H1 (cell line): ENCODE measurements around the gene NRXN3. TPM values are rescaled to one million over a fixed set of nuclear protein-coding genes. Genes with fewer than 3 reads are reported as not detected.

Experiments
- ATF3 ChIP-seq: IDR thresholded peaks from 2 replicates; pipeline ENCODE4 v1.6.1; 2011; ENCODE audit warnings: low read depth, mild to moderate bottlenecking, low read length; ENCODE audit not compliant: insufficient read depth
- BACH1 ChIP-seq: IDR thresholded peaks from 2 replicates; pipeline ENCODE4 v1.6.1; 2012; ENCODE audit warnings: low read length, improper control_type of control experiment
- CREB1 ChIP-seq: IDR thresholded peaks from 2 replicates; pipeline ENCODE4 v1.6.1; 2012; ENCODE audit warnings: inconsistent platforms
- CTCF ChIP-seq, 3 experiments: IDR thresholded peaks; 1 replicate in 2 of 3; 2 replicates in 1 of 3; pipeline versions ENCODE4 v1.5.1 to v1.6.1; 2011; ENCODE audit warnings: low read length in 3 of 3, mild to moderate bottlenecking in 3 of 3, inconsistent platforms in 2 of 3, low read depth in 1 of 3, moderate library complexity in 1 of 3; ENCODE audit not compliant: insufficient read depth in 1 of 3; ENCODE audit errors: control extremely low read depth in 1 of 3
- SIX5 ChIP-seq: IDR thresholded peaks from 2 replicates; pipeline ENCODE4 v1.6.1; 2011; ENCODE audit warnings: mild to moderate bottlenecking, low read depth, low read length
- TBP ChIP-seq: IDR thresholded peaks from 2 replicates; pipeline ENCODE4 v1.6.1; 2011; ENCODE audit warnings: low read depth, low read length, improper control_type of control experiment
- polyA plus RNA-seq, 7 experiments: library from polyadenylated mRNA; depleted of rRNA in 3 of 7; stranded (reverse) in 5 of 7; unstranded in 2 of 7; fragments of >200 nt in 5 of 7; fragments of 200-250 nt in 2 of 7; gene quantifications; 1 replicate in 5 of 7; 2 replicates in 1 of 7; 4 replicates in 1 of 7; pipeline versions ENCODE4 v1.2.1 to v1.2.3, GENCODE V29; 2011 to 2013; ENCODE audit warnings: missing spikeins in 2 of 7, mixed read lengths in 2 of 7
- total RNA-seq: library from RNA; stranded (reverse); fragmentation: NEBNext Ultra II Directional; extraction: Animal tissue kit (Norgen Biotek cat#: 25700); gene quantifications from 2 replicates; pipeline ENCODE4 v1.2.1, GENCODE V29; 2021

The NRXN3 gene
- total and polyA plus RNA-seq, 2 of the 8 experiments (the other 6 are each of a cell fraction or from before 2014, with no cell fraction given) = 2.6 to 4.1 TPM

GRCh38 chr14:79740066-79740601, 1570.0 kb downstream of the NRXN3 start (continued):
- TF ChIP-seq ATF3 (no peak), CREB1 (no peak), BACH1 (no peak), CTCF (IDR thresholded peaks at IDR 0.05; ENCODE audit: control extremely low read depth in 1 of 3, insufficient read depth in 1 of 3, low read depth in 1 of 3, low read length in 3 of 3) (no peak), TBP (no peak), SIX5 (no peak)
